IMR-90 (cell line): ENCODE measurements around the gene NFIA. TPM values are rescaled to one million over a fixed set of nuclear protein-coding genes. Genes with fewer than 3 reads are reported as not detected.

ENCODE experiments used
- ATAC-seq: fragments of 200-7000 bp; cut with Tn5 transposase; 2 replicates; pipeline ENCODE4 v1.9.1; 2020; ENCODE audit warnings: low read depth, mild to moderate bottlenecking, moderate library complexity
- BruUV-seq: library from RNA; stranded (reverse); fragments of 400-500 nt; replicated peaks from 2 replicates; lab custom pipeline; 2021; lab: Mats Ljungman, UMichigan
- CTCF ChIA-PET: fragments of 300-600 bp; formaldehyde crosslinking; extraction: SDS; loops from one replicate; lab custom pipeline; 2021; ENCODE audit warnings: antibody characterized with exemption; lab: Yijun Ruan, JAX
- POLR2A ChIA-PET: fragments of 300-600 bp; sonication (Branson Sonifier 250); formaldehyde crosslinking; loops from one replicate; lab custom pipeline; 2022; ENCODE audit warnings: antibody characterized with exemption; ENCODE audit not compliant: unreplicated experiment; lab: Charles Lee
- DNase-seq: peaks from one replicate; pipeline ENCODE4 v3.0.0; 2013
- H2AFZ ChIP-seq: replicated peaks from 2 replicates; pipeline ENCODE3; 2013; ENCODE audit warnings: low read length, mild to moderate bottlenecking; ENCODE audit not compliant: poor library complexity
- H2AK5ac ChIP-seq: 2 replicates; pipeline ENCODE4 v1.6.1; 2013; ENCODE audit warnings: low read depth, low read length, inconsistent platforms
- H2AK9ac ChIP-seq: replicated peaks from 2 replicates; pipeline ENCODE3; 2013; ENCODE audit warnings: mild to moderate bottlenecking, low read depth, low read length, moderate library complexity; ENCODE audit not compliant: poor library complexity
- H2BK120ac ChIP-seq: 2 replicates; pipeline ENCODE4 v1.6.1; 2013; ENCODE audit warnings: low read depth, low read length, inconsistent platforms
- H2BK15ac ChIP-seq: 3 replicates; pipeline ENCODE4 v1.6.1; 2013; ENCODE audit warnings: low read depth, low read length, inconsistent platforms
- H2BK20ac ChIP-seq: 2 replicates; pipeline ENCODE4 v1.6.1; 2013; ENCODE audit warnings: low read depth, mild to moderate bottlenecking, inconsistent platforms, low read length, moderate library complexity
- H2BK5ac ChIP-seq: 2 replicates; pipeline ENCODE4 v1.6.1; 2013; ENCODE audit warnings: mild to moderate bottlenecking, low read depth, low read length, inconsistent platforms; ENCODE audit not compliant: poor library complexity, severe bottlenecking
- H3K14ac ChIP-seq: replicated peaks from 2 replicates; pipeline ENCODE4 v1.6.1; 2013; ENCODE audit warnings: low read depth, low read length, inconsistent platforms
- H3K18ac ChIP-seq: 2 replicates; pipeline ENCODE4 v1.6.1; 2013; ENCODE audit warnings: low read depth, low read length, control low read depth
- H3K23ac ChIP-seq: 2 replicates; pipeline ENCODE4 v1.6.1; 2013; ENCODE audit warnings: low read depth, low read length, inconsistent platforms
- H3K27ac ChIP-seq: 2 replicates; pipeline ENCODE4 v1.5.1; 2013; ENCODE audit warnings: mild to moderate bottlenecking, control low read depth, low read length; ENCODE audit not compliant: insufficient read depth
- H3K27me3 ChIP-seq: 2 replicates; pipeline ENCODE4 v1.6.1; 2013; ENCODE audit warnings: low read length; ENCODE audit not compliant: control insufficient read depth, insufficient read depth
- H3K36me3 ChIP-seq: 2 replicates; pipeline ENCODE4 v1.6.1; 2013; ENCODE audit warnings: low read length, mixed read lengths; ENCODE audit not compliant: control insufficient read depth, insufficient read depth
- H3K4ac ChIP-seq: 2 replicates; pipeline ENCODE4 v1.6.1; 2013; ENCODE audit warnings: low read depth, low read length, inconsistent platforms
- H3K4me1 ChIP-seq: 2 replicates; pipeline ENCODE4 v1.6.1; 2013; ENCODE audit warnings: low read length, mixed read lengths; ENCODE audit not compliant: control insufficient read depth, insufficient read depth
- H3K4me2 ChIP-seq: 2 replicates; pipeline ENCODE4 v1.6.1; 2013; ENCODE audit warnings: low read depth, mild to moderate bottlenecking, control low read depth, low read length, moderate library complexity
- H3K4me3 ChIP-seq: 2 replicates; pipeline ENCODE4 v1.5.1; 2013; ENCODE audit warnings: low read depth, mild to moderate bottlenecking, control low read depth, low read length, moderate library complexity; ENCODE audit not compliant: insufficient read depth
- H3K56ac ChIP-seq: 2 replicates; pipeline ENCODE4 v1.6.1; 2013; ENCODE audit warnings: low read length, inconsistent platforms; ENCODE audit not compliant: insufficient read depth; ENCODE audit errors: extremely low read depth
- H3K79me1 ChIP-seq, 2 experiments: 2 replicates each; pipeline ENCODE4 v1.6.1; 2013; ENCODE audit warnings: low read length in 2 of 2, inconsistent platforms in 1 of 2, low read depth in 1 of 2
- H3K9ac ChIP-seq: 2 replicates; pipeline ENCODE4 v1.6.1; 2013; ENCODE audit warnings: low read depth, low read length, control low read depth
- H3K9me1 ChIP-seq: 2 replicates; pipeline ENCODE4 v1.6.1; 2013; ENCODE audit warnings: low read length, inconsistent platforms; ENCODE audit not compliant: insufficient read depth
- H3K9me3 ChIP-seq: 2 replicates; pipeline ENCODE4 v1.6.1; 2013; ENCODE audit warnings: low read length; ENCODE audit not compliant: control insufficient read depth, insufficient read depth
- H4K20me1 ChIP-seq: 2 replicates; pipeline ENCODE4 v1.6.1; 2013; ENCODE audit warnings: low read length, inconsistent platforms; ENCODE audit not compliant: insufficient read depth
- H4K5ac ChIP-seq: 2 replicates; pipeline ENCODE4 v1.6.1; 2013; ENCODE audit warnings: mild to moderate bottlenecking, low read depth, low read length, control low read depth
- H4K8ac ChIP-seq, 2 experiments: 2 replicates each; pipeline ENCODE4 v1.6.1; 2013; ENCODE audit warnings: low read depth in 2 of 2, low read length in 2 of 2, control low read depth in 1 of 2, inconsistent platforms in 1 of 2
- H4K91ac ChIP-seq: 2 replicates; pipeline ENCODE4 v1.6.1; 2013; ENCODE audit warnings: low read depth, low read length, inconsistent platforms; ENCODE audit not compliant: insufficient read depth
- BHLHE40 ChIP-seq: fragments of 150-350 bp; IDR thresholded peaks from 2 replicates; pipeline ENCODE4 v1.6.1; 2016; ENCODE audit warnings: mild to moderate bottlenecking, low read depth, low read length
- CEBPB ChIP-seq: IDR thresholded peaks from 2 replicates; pipeline ENCODE4 v1.6.1; 2012; ENCODE audit warnings: low read depth, low read length, improper control_type of control experiment
- CHD1 ChIP-seq: IDR thresholded peaks from 2 replicates; pipeline ENCODE4 v1.6.1; 2012; ENCODE audit warnings: low read depth, low read length, improper control_type of control experiment
- CTCF ChIP-seq: conservative IDR thresholded peaks from 2 replicates; pipeline ENCODE4 v1.5.1; 2012; ENCODE audit warnings: mild to moderate bottlenecking, low read depth, low read length, improper control_type of control experiment
- ELK1 ChIP-seq: fragments of 150-350 bp; IDR thresholded peaks from 2 replicates; pipeline ENCODE4 v1.6.1; 2016; ENCODE audit warnings: low read depth, mild to moderate bottlenecking, low read length, moderate library complexity, borderline replicate concordance
- FOS ChIP-seq: fragments of 150-350 bp; IDR thresholded peaks from 2 replicates; pipeline ENCODE4 v1.6.1; 2016; ENCODE audit warnings: low read depth, low read length
- MAFK ChIP-seq: IDR thresholded peaks from 2 replicates; pipeline ENCODE4 v1.6.1; 2012; ENCODE audit warnings: low read depth, low read length, improper control_type of control experiment
- MAZ ChIP-seq: IDR thresholded peaks from 2 replicates; pipeline ENCODE4 v1.6.1; 2012; ENCODE audit warnings: low read depth, mild to moderate bottlenecking, low read length, improper control_type of control experiment, moderate library complexity, borderline replicate concordance
- MXI1 ChIP-seq: IDR thresholded peaks from 2 replicates; pipeline ENCODE4 v1.6.1; 2012; ENCODE audit warnings: low read depth, mild to moderate bottlenecking, low read length, moderate library complexity, borderline replicate concordance
- NFE2L2 ChIP-seq: fragments of 150-350 bp; IDR thresholded peaks from 2 replicates; pipeline ENCODE4 v1.6.1; 2016; ENCODE audit warnings: low read depth, mild to moderate bottlenecking, low read length
- POLR2A ChIP-seq: IDR thresholded peaks from 2 replicates; pipeline ENCODE4 v1.6.1; 2012; ENCODE audit warnings: mild to moderate bottlenecking, low read depth, low read length
- RAD21 ChIP-seq: IDR thresholded peaks from 2 replicates; pipeline ENCODE4 v1.6.1; 2012; ENCODE audit warnings: low read length, improper control_type of control experiment
- RCOR1 ChIP-seq: IDR thresholded peaks from 2 replicates; pipeline ENCODE4 v1.6.1; 2012; ENCODE audit warnings: mild to moderate bottlenecking, low read length, improper control_type of control experiment; ENCODE audit not compliant: insufficient replicate concordance
- RFX5 ChIP-seq: IDR thresholded peaks from 2 replicates; pipeline ENCODE4 v1.8.0; 2012; ENCODE audit warnings: low read depth, mild to moderate bottlenecking, low read length, moderate library complexity
- SMC3 ChIP-seq: fragments of 150-350 bp; IDR thresholded peaks from 2 replicates; pipeline ENCODE4 v1.6.1; 2016; ENCODE audit warnings: low read depth, mild to moderate bottlenecking, antibody characterized with exemption, low read length, moderate library complexity
- USF2 ChIP-seq: fragments of 150-350 bp; IDR thresholded peaks from 2 replicates; pipeline ENCODE4 v1.6.1; 2017; ENCODE audit warnings: mild to moderate bottlenecking, antibody characterized with exemption, low read length, low read depth
- WGBS, 2 experiments: methylation state at CpG; one replicate each; pipeline versions ENCODE4 v1.1.5 to v1.1.7; 2013; ENCODE audit warnings: missing lambda C conversion rate in 2 of 2; ENCODE audit not compliant: insufficient read length in 1 of 2; ENCODE audit errors: extremely low coverage in 2 of 2; 5-methylcytosine and 5-hydroxymethylcytosine counted together
- dilution Hi-C: fragments of 300-500 bp; cut with HindIII; formaldehyde crosslinking; loops from one replicate; pipeline ENCODE4 v1.14.3; 2018; ENCODE audit warnings: low sequenced_read_pairs; ENCODE audit not compliant: unreplicated experiment
- in situ Hi-C: fragments of 300-500 bp; cut with MboI; formaldehyde crosslinking; loops from 3 replicates; pipeline ENCODE4 v1.14.3; 2019; ENCODE audit warnings: low sequenced_read_pairs, inconsistent platforms, mixed read lengths
- intact Hi-C: fragments of 100-400 bp; cut with micrococcal nuclease; formaldehyde crosslinking; loops from 2 replicates; pipeline ENCODE4 v1.10.0; 2022
- polyA plus RNA-seq, 3 experiments: library from polyadenylated mRNA; depleted of rRNA; stranded (reverse); fragments of >200 nt; gene quantifications; 2 replicates each; pipeline ENCODE4 v1.2.3, GENCODE V29; 2012; ENCODE audit warnings: low replicate concordance in 1 of 3
- total RNA-seq: library from RNA; depleted of rRNA; stranded (reverse); fragments of >200 nt; gene quantifications from 2 replicates; pipeline ENCODE4 v1.2.3, GENCODE V29; 2012

NFIA gene
- total and polyA plus RNA-seq, 2 of the 4 experiments (the other 2 are of a cell fraction) = 1.6 to 2.2 TPM

GRCh38 chr1:61299463-61299862 is 217.1 kb downstream of the NFIA start:
- WGBS, 2 experiments = no CpG with 5 or more reads among the region's 2 CpGs

More at GRCh38 chr1:61299463-61299862, 217.1 kb downstream of the NFIA start:
- Histone ChIP-seq H3K36me3 (no peaks in the 10 kb centered on the region), H3K4me2 (no peak overlapping the region), H3K79me1 (no peaks in the 10 kb centered on the region), H4K8ac (no peak overlapping the region), H3K4me1 (no peaks in the 10 kb centered on the region), H3K4me3 (no peak overlapping the region), H2AFZ (no peak overlapping the region), H2AK5ac (no peak overlapping the region), H4K20me1 (no peaks in the 10 kb centered on the region), H3K9me1 (no peaks in the 10 kb centered on the region), H2BK20ac (no peak overlapping the region), H3K9ac (no peak overlapping the region), H2BK120ac (no peak overlapping the region), H2AK9ac (no peak overlapping the region), H3K18ac (no peak overlapping the region), H3K56ac (no peak overlapping the region), H3K9me3 (no peaks in the 10 kb centered on the region), H3K27me3 (no peaks in the 10 kb centered on the region), H2BK5ac (no peak overlapping the region), H3K4ac (no peak overlapping the region), H4K91ac (no peak overlapping the region), H3K23ac (no peak overlapping the region), H2BK15ac (no peak overlapping the region), H3K27ac (no peak overlapping the region), H3K14ac (no peak overlapping the region), H4K5ac (no peak overlapping the region)
- DNase-seq (no peak), ATAC-seq (no peak)
- CTCF ChIA-PET = interaction anchor here (0.7 kb wide), 1 partner anchor 40 kb away, joined by 3 read pairs; no protein-coding TSS in a partner anchor
- dilution Hi-C loops = no loop called here
- no peak for TF ChIP-seq RCOR1
- TF ChIP-seq RFX5 = no peak
- no peak for TF ChIP-seq MAFK
- TF ChIP-seq MXI1 = no peak
- no peak for TF ChIP-seq POLR2A
- TF ChIP-seq RAD21 = no peak
- TF ChIP-seq ELK1 = no peak
- TF ChIP-seq CEBPB = no peak
- TF ChIP-seq NFE2L2 = no peak
- TF ChIP-seq MAZ = no peak
- no peak for TF ChIP-seq USF2
- no peak for TF ChIP-seq CHD1
- TF ChIP-seq FOS = no peak
- TF ChIP-seq BHLHE40 = no peak
- TF ChIP-seq SMC3 = no peak
- no peak for TF ChIP-seq CTCF
- no TSS peak for BruUV-seq
- in situ Hi-C loops = no loop called here
- POLR2A ChIA-PET = no interaction called here
- intact Hi-C loops = no loop called here
